GM19455 (cell line): Measurements from ENCODE around the gene BNC2.

Experiments
- ATAC-seq: cut with Tn5 transposase; IDR thresholded peaks from one replicate; pipeline ENCODE4 v1.9.1; 2021; ENCODE audit not compliant: unreplicated experiment

The BNC2 gene

DNA sequence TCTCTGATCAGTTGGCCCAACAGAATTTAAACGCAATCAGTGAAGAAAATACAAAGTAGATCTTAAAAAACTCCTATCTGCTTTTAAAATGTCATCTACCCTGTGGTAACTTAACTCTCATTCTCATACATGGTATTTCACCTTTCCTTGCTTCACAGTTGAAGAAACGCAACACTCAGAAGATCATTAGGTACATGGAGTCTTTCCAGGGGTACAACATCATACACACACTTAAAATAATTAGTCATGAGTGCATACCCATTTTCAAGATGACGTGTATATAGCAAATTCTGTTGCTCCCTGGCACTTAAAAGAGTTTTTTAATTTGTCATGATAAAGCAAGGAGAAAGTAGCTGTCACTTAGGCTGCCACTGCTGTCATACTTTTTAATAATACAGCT is 259.9 kb downstream of the BNC2 start:
- no peak for ATAC-seq

DNA sequence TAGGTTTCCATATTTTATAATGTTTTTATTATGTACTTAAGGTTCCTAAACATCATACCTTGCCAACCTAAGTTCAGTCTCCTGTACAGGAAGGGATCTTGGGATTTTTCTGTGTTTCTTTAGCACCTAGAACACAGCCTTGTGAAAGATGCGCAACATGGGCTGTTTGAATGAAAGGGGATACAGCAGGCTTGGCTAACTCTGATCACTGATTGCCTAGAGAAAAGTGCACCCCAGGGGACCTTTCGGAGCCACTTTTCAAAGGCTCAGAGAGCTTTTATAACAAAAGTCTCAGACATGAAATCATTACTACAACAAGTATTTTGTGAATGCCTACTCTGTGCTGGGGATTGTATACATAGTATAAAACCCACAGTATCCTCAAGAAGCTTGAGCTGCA is 261.6 kb downstream of the BNC2 start:
- no peak for ATAC-seq

DNA sequence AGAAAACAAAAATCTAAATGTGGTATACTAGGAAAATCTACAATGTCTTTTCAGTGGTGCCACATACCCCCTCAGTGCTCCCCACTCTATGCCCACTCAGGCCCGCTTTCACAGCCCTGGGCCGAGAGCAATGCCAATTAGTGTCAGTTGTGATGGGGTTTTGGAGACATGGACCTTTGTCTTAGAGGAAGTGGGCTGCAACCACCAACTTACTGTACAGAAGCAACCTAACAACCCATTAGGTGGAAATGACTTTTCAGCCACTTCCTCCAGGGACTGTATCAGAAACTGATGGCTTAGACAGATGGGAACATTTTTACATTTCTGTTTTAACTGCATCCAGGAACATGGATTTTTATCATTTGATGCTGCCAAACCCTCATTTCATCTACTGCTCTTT is 268.0 kb downstream of the BNC2 start:
- no peak for ATAC-seq

DNA sequence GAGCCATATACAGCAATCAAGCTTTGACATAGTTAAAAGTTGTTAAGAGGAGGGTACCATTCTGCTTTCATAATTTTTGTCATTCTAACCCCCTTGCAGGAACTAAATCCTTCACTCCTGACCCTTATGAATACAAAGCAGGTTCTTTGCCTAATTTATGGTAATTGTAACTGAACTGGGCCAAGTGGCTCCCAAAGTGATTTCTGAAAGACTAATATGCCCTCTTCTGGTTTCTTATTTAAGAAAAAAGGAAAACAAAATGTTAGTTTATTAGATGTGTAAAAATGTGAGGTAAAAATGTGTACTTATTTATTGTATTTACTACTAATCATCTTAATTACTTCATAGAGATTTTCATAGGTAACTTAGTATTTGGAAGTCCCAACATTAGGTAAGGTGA is 268.5 kb downstream of the BNC2 start:
- no peak for ATAC-seq

DNA sequence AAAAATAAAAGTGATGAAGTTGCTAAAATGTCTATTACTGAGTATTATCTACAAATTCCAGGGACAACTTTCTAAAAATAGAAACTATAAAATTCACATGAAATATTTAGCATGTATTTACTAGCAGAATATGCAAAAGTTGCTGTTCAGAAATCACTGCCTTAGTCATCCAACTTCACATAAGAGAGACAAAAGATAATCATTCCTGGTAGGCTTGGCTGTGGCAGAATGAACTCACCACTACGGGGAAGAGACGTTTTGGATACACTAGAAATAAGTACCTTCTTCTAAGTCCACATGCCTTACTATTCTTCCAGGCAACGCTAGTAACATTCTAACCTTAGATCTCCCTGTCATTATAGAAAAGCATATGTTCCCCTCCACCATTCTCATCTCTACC is 272.2 kb downstream of the BNC2 start:
- no peak for ATAC-seq

DNA sequence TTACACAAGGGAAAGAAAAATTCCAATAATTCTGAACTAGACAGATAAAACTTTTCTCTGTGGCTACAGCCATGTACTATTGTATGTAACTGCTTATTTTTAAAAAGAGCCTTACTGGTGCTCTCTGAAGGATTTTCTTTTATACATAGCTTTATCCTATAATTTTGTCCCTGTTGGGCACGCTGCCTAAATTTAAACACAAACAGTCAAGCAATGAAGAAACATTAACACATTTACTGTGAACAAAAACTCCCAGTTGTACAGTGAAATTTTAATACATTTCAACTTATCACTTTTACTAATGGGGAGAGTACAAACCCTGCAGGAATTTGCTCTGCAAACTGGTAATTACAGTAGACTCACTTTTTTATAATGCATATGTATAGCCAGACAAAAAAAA is 273.3 kb downstream of the BNC2 start:
- no peak for ATAC-seq

DNA sequence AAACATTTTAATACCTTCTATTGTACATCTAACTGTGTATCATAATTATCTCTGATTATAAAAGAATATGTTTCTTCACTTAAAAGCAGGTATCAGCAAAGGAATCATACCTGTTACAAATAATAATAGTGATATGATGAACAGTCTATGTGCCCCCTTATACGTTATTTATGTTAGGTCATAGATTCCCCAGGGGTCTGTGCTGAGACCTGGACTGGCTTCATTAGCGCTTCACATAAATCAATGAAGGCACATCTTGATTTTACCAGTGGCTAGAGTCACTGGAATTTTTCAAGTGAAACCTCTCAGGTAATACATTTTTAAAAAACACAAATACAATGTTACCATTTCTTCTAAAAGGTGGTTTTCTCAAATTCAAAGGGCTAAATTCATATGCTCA is 275.2 kb downstream of the BNC2 start:
- no peak for ATAC-seq

DNA sequence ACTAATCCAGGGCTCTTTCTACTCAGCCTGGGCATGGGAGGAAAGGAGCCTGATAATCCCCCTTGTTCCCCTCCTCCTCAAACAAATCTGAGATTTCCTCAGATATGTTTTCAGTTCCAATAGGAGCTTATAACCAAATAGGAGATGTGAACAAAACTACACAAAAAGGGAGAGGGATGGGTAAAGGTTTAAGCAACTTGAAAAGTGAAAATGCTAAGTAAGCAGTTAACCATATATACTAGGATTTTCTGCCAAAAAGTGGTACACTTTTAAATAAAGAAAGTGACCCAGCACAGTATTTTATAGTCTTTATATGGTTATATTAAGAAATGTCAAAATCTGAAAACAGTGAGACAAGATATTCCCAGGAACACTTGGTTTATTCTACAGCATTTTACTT is 275.7 kb downstream of the BNC2 start:
- no peak for ATAC-seq

DNA sequence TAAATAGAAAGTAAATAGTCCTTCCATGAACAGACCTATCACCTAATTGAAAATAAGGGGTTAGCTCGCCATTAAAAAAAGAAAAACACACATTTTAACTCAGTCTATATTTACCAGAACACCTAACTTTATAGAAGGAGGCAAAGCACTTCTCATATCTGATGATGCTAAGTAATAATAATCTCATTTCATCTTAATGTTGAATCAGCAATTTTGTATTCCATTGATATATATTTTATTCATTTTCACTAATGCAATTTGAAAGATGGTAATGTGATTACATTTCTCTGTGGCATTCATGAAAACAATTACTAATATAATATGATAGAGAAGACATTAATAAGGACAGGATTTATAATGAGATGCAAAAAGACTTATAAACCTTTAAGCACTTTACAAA is 276.7 kb downstream of the BNC2 start:
- ATAC-seq, result no peak

DNA sequence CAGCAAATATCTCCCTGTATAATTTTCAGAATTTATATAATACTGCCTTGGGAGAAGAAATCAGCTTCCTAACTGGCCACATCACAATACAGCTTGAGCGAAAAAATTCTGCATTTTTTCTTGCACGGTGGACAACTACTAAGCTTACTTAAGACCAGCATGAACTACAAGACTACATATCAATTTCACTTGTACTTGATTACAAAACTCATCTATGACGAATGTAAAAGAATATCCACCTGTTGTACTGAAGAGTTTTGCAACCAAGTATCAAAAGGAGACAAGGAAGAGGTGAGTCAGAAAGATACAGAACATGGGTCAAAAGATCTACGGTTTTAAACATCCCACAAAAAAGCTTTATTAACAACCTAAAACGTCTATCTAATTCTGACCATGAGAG is 279.4 kb downstream of the BNC2 start:
- ATAC-seq, result no peak

DNA sequence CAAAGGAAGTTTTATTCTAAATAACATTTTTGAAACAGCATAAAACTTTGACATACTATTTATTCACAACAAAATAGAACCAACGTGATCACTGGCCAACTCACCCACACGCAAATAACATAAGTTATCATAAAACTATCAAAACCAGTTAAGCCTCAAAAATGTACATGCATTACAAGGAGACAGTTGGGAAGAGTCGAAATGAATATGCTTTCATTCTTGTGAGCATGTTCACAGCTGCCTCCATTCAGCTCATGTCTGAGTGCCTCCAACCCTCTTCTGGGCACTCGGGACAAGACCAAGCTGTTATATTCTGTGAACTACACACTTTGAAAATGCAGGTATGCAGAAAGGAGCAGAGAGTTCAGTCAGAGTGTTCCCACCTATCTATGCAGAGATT is 284.9 kb downstream of the BNC2 start:
- no peak for ATAC-seq

DNA sequence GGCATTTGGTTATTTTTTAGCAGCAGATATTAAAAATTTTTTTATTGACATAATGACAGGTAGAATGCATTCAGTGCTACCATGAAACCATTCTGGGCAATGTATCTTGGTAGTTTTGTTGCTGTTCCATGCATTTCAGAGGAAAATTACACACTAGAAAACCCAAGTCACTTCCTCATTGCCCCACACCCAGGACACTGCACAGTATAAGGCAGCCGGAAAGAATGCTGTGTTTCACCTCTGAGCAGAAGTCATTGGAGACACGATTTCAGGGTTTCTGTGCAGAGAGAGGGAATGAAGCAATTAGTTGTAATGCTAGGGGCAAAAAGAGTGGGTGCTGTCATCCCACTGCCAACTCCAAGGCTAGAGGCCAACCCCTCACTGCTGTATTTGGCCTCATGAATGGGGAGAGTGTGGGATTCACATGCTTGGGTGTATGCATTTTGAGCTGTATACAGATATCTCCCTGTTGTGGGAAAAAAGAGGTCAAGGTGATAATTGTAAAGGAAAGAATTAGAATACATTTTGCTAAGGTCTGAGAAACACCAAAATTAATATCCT is 290.5 kb downstream of the BNC2 start:
- no peak for ATAC-seq

DNA sequence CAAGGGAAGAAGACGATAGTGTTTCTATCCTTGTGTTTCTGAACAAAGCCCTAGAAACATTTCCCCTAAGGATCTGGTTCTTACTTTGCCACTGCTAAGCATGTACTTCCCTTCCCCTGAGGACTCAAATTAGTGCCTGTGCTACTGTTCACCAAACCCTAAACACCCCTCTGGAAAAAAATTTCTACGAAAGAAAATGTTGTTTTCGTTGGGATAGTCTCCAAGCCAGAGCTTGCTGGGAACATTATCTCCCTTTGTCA is 294.6 kb downstream of the BNC2 start:
- ATAC-seq, result no peak

DNA sequence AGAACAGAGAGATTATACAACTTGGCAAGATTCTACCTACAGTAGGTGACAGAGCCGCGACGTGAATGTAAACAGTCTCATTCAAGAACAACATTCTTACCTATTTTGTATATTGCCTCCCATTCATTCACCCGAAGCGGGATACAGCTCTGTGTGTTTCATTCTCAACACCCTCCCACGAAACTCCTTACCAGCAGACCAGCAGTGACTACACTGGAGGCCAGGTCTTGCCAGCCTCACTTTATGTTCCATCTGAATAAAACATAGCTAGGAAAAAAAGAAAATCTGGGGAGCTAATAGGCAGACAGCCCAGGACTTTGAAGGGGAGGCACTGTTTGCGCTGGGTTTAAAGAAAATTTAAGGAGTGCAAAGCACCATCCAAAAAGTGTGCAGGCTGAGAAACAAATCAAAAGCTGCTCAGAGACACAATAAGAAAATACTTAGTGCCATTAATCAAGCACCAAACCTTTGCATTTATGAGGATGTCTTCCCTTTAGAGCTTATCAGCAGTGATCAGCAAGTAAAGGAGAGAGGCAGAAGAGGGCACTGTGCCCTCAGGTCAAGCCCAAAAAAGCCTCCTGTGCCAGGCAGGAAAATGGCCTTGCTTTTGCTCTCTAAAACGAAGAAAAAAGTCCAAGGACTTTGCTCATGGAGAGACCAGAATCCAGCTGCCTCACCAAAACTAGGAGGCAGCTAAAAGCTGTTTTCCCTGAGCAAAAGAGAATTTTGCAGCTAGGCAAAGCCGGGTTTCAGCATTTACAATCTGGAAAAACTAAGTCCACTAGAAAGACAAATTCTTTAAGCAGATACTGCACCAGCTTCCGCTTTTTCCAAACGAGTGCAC is 295.1 kb downstream of the BNC2 start:
- ATAC-seq, result no peak

DNA sequence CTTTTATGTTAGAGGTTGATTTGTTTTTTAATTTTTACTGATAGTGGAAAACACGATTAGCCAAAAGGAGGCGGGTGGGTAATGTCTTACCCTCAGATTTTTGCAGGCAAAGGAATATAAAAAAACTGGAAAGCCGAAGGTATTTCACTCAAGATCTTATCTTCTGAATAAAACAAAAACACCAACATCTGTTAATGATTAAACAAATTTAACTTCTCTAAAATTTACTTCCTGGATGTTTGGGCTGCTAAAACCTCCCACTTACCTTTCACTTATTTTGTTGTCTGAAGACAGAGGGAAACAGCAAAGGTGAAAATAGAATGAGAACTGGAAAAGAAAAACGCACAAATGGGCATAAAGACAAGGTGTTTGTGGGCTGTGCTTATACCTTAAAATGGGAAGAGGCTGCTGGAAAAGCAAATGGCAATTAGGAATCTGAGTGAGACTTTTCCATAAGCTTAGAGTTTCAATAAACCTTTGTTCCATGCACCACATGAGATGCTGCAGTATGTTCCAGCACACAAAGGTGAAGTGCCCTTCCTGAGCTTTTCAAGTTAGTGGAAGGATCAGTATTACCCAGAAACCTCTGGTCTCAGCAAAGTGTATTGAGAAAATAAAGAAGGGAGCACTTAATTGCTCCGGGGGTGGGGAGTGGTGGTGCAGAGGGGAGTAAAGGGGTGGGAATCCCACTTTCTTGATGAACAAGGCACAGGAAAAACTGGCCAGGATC is 298.3 kb downstream of the BNC2 start:
- ATAC-seq, result no peak

DNA sequence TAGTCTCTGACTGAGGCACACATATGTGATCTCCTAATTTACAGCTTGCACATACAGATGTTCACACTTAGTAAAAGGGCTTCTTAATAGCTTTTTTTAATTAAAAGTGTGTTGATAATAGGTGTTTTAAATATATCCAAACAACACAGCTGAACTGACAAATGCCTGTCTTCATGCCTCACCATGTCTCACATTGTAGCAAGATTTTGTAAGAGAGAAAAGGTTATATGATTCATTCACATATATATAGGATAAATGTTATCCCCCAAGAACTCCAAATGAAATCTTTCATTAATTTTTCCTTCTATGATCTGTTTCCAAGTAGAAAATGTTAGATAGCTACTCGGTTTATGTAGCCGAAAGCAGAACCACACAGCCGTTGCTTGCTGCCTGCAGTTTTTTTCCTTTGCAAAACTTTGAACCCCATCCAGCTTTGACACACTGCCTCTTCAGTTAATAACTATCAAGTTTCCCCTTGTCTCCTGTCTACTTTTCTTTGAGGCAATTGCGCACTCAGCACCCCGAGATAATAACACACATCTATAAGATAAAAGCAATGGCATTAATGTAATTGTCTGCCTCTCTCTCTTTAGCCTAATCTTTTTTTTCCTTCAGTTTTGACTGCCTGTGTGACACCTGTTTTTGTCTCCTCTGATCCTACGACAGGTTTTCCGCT is 299.2 kb downstream of the BNC2 start:
- no peak for ATAC-seq

DNA sequence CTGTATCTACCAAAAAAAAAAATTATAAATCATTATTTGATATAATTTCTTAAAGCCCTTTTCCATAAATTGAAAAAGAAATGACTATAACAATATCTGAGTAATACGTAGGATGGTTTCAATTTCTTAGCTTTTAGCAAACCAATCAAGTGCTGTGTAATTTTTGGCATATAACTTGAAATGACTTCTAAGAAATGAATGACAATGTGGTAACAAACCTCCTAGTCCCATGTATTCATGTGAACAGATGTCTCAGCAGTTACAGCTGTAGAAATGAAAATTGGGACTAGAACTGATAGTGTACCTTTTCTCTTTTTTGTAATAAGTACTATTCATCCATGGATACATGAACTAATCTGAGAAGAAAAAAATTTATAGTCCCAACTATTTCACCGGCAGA is 307.0 kb downstream of the BNC2 start:
- ATAC-seq, result no peak

DNA sequence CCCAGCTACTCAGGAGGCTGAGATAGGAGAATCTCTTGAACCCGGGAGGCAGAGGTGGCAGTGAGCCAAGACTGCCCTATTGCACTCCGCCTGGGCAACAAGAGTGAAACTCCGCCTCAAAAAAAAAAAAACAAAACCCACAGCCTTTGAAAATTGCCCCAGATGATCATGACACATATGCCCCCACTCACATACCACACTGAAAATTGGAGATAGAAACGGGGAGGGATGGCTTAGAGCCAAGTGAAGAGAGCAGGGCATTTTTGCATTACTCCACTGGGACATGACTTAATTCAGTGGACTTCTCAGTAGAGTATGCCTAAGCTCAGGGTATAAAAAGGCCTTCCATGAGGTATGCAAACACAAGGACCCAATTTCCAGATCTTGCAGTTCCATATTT is 309.3 kb downstream of the BNC2 start:
- no peak for ATAC-seq

DNA sequence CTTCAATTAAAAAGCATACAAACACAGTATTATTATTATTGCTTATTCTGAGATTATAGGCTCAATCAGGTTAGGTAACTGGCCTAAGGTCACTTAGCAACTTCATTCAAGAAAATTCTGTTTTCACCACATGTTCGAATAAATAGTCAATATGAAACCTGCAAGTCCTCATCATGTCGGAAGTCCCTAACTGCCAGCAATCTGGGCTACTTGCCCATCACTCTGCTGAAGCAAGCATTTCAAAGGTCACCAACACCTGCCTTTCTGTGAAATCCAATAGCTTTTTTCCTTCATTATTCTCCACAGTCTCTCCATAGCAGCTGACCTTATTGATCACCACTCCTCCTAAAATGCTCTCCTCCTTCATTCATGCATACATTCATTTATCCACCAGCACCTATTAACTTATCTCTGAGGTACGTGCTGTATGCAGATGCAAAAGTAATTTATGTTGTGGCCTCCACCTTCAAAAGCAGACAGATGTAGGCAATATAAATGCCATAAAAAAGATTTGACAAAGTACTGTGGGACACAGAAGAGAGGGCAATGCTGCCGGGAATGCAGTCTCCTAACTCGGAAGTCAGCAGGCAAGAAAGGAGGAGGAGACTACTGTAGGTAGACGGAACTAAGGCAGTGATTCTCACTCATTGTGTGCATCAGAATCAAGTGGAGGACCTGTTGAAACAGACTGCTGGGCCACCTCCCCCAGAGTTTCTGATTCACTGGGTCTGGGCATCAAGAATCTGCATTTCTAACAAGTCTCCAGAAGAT is 310.9 kb downstream of the BNC2 start:
- no peak for ATAC-seq

DNA sequence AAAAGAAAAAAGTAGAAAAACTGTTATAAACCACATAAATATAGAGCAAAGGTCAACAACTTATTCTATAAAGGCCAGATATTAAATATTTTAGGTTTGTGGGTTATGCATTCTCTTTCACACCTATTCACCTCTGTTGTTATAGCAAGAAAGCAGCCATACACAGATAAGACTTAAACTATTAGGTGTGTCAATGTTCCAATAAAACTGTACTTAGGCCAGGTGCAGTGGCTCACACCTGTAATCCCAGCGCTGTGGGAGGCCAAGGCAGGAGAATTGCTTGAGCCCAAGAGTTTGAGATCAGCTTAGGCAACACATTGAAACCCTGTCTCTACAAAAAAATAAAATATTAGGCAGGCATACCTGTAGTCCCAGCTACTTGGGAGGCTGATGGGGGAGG is 314.7 kb downstream of the BNC2 start:
- ATAC-seq, result no peak

DNA sequence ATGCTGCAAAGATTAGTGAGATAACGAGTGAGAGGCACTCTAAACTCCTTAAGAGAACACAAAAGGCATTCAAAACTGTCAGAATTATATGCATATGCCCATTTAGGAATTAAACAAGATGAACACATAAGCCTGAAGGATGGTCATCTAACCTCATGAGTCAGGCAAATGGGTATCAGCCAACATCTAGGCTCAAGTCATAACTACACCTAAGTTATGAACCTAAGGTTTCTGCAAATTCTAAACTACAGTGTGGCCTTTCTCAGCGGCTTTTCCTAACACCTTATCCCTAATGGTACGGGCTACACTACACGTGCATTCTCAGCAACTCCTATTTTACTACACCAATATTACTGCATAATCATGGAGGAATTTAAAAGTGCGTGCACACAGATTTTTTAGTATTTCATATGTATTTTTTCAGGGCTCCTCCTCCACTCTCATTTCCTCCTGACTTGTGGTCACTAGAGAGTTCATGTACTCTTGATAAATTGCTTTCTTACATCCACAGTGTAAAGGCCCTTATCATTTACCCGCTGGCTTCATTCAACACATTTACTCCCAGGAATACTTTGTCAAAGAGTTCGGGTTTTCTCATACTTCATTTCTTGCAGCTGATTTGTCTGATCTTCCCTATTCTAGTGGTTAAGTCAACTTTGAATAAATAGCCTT is 316.5 kb downstream of the BNC2 start:
- ATAC-seq, result no peak
